Superior temporal gyrus (tissue), 1 donor: ENCODE measurements around the gene RAB1B.
"Not testable (repeated sequence)": the region's sequence is repeated elsewhere in the genome, so short reads cannot be mapped to it uniquely, and the experiment has no call there.

Source experiments
- DNase-seq: peaks from one replicate; pipeline ENCODE4 v3.0.0-alpha.2; 2016; ENCODE audit errors: extremely low spot score

The RAB1B gene

DNA sequence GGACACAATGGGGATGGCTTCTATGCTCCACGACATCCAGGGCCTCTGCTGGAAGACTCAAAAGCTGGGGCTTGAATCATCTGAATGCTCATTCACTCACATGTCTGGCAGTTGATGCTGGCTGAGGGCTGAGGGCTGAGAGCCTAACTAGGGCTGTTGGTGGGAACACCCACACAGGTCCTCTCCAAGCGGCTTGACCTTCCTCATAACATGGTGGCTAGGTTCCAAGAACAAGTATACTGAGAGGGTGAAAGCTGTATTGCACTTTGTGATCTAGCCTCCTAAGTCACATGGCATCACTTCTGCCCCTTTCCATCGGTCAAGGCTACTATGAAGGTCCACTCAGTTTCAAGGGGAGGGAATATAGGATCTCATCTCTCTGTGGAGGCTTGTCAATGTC lies 30.7 kb downstream of the RAB1B start:
- DNase-seq: no peak

DNA sequence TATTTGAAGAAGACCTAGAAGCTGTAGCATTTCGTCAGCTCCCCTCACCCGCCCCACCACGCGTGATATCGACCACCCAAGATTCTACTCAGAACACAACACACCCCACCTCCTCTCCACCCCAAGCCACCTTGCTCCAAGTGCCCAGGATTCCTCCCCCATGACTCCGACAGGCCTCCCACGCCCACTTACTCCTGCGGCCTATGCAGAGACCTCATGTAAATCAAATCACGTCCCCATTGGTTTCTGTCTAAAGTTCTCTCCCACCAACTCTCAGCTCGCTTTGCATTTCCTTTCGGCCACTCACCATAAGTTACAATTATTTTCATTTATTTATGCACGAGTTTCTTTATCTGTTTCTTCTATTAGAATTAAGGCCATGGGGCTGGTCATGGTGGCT lies 34.2 kb downstream of the RAB1B start:
- no peak for DNase-seq

GRCh38 chr11:66309475-66309874 lies 41.0 kb downstream of the RAB1B start:
- DNase-seq: no peak

DNA sequence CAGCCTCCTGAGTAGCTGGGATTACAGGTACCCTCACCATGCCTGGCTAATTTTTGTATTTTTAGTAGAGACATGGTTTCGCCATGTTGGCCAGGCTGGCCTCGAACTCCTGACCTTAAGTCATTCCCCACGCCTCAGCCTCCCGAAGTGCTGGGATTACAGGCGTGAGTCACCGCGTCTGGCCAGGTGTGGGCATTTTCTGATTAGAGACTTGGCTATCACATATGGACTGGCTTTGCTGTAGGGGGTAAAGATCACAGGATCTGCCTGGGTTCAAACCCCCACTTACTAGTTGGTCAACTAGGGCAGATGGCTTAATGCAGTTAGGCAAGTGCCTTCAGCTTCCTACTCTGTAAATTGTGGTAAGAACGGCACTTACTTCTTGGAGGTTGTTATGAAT lies 41.9 kb downstream of the RAB1B start:
- no peak for DNase-seq

- DNase-seq: not testable (repeated sequence)
These were observed 42.5 kb downstream of the RAB1B start for GRCh38 chr11:66310803-66311440.

DNA sequence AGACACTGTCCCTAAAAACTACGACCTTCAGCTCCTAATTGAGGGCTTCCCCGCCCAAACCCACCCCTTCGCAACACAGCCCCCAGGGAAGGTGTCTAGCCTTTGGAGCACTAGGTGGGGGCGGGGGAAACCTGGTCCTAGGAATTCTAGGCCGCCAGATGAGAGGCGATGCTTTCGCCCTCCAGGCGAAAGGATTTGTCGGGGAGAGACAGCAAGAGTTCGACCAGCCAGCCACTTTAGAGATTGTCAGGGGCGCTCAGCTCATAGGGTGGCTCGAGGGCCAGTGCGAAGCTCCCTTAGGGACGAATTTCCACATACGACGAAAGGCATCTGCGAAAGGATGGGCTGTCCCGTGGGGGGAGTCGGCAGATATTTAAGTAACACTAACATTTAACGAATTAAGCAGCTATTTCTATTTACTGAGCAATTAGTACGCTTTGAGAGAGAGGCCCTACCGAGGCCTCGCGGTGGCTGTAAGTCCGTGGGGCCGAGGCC lies 43.1 kb downstream of the RAB1B start:
- no peak for DNase-seq

GRCh38 chr11:66311965-66312548 lies 43.6 kb downstream of the RAB1B start:
- DNase-seq: peak; percentile 85

- DNase-seq: peak; percentile 81
These were observed 44.3 kb downstream of the RAB1B start for GRCh38 chr11:66312549-66313320.

GRCh38 chr11:66313321-66314185 lies 45.1 kb downstream of the RAB1B start:
- DNase-seq: no peak

GRCh38 chr11:66314186-66314501 lies 45.7 kb downstream of the RAB1B start:
- DNase-seq: no peak

DNA sequence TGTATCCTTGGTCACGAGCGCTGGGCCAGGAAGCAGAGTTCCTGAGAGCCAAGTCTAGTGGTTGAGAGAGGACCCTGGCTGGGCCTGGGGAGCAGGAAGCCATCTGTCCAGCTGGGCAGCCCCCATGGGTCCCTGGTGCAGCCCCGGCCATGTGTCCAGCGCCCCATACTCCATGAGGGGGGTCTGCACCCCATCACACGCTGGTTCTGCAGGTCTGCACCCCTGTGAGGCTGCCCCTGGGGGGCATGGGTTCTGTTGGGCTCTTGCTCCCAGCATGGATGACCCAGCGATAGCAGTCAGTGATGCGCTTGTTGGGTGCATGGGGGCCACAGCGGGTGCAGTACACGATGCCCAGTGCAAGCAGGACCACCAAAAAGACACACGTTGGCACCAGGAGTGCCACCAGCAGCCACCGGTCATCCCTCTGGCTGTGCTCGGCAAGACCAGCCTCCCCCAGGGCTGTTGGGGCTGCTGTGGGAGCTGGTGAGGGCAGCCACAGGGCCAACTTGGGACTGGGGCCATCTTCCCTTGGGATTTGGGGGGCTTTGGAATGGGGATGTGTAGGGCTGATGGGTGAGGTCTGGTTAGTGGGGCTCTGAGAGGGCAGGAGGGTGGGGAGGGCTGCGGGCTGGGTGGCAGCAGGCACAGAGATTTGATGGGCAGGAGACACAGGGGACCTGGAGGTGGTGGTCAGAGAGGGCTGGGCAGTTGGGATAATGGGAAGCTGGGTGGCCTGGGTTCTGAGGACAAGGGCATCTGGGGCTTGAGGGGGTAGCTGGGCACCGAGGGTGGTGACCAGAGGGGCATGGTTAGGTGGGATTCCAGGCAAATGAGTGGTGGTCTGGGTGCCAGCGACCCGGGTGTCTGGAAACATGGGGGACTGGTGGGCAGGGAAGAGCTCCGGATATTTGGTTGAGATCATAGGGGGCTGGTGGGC lies 46.4 kb downstream of the RAB1B start:
- DNase-seq: no peak

GRCh38 chr11:66315498-66315885 lies 47.1 kb downstream of the RAB1B start:
- DNase-seq: no peak

GRCh38 chr11:66315921-66316811 lies 47.7 kb downstream of the RAB1B start:
- DNase-seq: no peak

- DNase-seq: no peak
These were observed 48.4 kb downstream of the RAB1B start, which contains the start of gene CD248 for GRCh38 chr11:66316849-66317251. CD248 (minus strand) TSS chr11:66317044; CDS start chr11:66317027, 17 bp downstream.

- DNase-seq: no peak
These were observed 48.9 kb downstream of the RAB1B start for GRCh38 chr11:66317322-66317722.

DNA sequence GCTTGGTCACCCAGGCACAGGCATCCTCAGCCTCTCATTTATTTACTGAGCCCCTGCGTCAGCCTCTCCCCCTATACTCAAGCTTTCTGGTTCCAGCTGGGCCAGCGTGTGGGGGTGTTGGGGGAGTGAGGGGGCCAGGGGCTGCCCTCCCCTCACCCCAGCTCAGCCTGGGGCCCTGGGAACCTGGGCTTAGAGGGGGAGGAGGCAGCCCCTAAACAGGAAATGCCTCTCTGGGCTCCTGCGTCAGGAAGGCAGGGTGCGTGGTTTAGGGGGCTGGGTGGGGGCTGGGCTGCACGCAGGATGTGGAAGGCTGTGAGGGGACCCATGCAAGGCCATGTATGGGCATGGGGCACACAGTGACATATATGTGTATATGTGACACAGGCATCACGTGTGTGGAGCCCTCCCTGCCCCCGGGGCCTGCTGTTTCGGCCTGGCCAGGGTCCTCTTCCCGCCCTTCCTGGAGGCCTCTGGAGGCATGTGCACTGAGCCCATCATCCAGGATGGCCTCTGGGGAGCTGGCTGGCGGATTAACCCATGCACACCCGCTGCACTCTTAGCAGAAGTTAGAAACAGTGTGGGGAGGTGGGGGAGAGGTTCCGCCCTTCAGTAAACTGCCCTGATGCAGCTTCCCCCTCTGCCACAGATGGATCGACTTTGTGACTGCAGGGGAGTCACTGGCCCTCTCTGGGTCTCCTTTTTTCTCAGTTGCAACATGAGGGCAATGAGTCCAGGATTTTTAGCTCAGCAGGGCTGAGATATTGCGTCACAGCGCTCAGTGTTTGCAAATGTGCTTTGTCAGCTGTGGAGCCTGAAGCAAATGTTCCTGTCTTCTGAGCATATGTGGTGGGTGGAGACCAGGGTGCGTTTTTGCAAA lies 49.5 kb downstream of the RAB1B start:
- DNase-seq: no peak

DNA sequence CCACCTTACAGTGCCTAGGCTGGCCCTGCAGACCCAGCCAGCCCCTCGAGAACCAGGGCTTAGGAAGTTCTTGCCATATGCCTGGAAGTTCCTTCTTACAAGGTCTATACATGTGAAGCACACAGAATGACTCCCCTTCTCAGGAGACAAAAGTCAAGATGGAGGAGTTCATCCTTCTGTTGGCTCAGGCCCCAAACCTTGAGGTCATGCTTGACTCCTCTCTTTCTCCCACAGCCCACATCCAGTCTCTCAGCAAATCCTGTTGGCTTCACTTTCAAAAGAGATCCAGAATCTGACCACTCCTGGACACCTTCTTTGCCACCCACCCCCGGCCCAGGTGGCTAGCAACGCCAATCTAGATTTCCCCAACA lies 50.1 kb downstream of the RAB1B start:
- no peak for DNase-seq

DNA sequence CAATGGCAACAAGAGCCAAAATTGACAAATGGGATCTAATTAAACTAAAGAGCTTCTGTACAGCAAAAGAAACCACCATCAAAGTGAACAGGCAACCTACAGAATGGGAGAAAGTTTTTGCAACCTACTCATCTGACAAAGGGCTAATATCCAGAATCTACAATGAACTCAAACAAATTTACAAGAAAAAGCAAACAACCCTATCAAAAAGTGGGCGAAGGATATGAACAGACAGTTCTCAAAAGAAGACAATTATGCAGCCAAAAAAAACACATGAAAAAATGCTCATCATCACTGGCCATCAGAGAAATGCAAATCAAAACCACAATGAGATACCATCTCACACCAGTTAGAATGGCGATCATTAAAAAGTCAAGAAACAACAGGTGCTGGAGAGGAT lies 51.9 kb downstream of the RAB1B start:
- not testable (repeated sequence) for DNase-seq

GRCh38 chr11:66320748-66321147 lies 52.3 kb downstream of the RAB1B start:
- DNase-seq: not testable (repeated sequence)
